Esophagus (tissue), 2 donors: ENCODE measurements around the gene SMYD3. TPM values are rescaled to one million over a fixed set of nuclear protein-coding genes. Genes with fewer than 3 reads are reported as not detected.

Experiments
- H3K27ac ChIP-seq, 2 donors: one replicate each; pipeline ENCODE4 v1.5.1; 2013; ENCODE audit warnings: low read depth in 2 of 2, mild to moderate bottlenecking in 2 of 2, inconsistent platforms in 1 of 2, low read length in 1 of 2, moderate library complexity in 1 of 2
- H3K27me3 ChIP-seq, 2 donors: one replicate each; pipeline ENCODE4 v1.6.1; 2013; ENCODE audit warnings: low read length in 2 of 2, control low read depth in 1 of 2, mild to moderate bottlenecking in 1 of 2; ENCODE audit not compliant: insufficient read depth in 2 of 2, control insufficient read depth in 1 of 2
- H3K36me3 ChIP-seq, 2 donors: one replicate each; pipeline ENCODE4 v1.6.1; 2013; ENCODE audit warnings: low read length in 1 of 2; ENCODE audit not compliant: control insufficient read depth in 2 of 2, insufficient read depth in 2 of 2
- H3K4me1 ChIP-seq, 2 donors: one replicate each; pipeline ENCODE4 v1.6.1; 2013; ENCODE audit warnings: low read length in 1 of 2; ENCODE audit not compliant: control insufficient read depth in 2 of 2, insufficient read depth in 2 of 2
- H3K4me3 ChIP-seq, 2 donors: one replicate each; pipeline ENCODE4 v1.5.1; 2013; ENCODE audit warnings: low read length in 2 of 2, mild to moderate bottlenecking in 2 of 2, low read depth in 1 of 2, moderate library complexity in 1 of 2
- H3K9me3 ChIP-seq, 2 donors: one replicate each; pipeline ENCODE4 v1.6.1; 2013; ENCODE audit warnings: mild to moderate bottlenecking in 2 of 2, low read depth in 1 of 2, low read length in 1 of 2, moderate library complexity in 1 of 2; ENCODE audit not compliant: control insufficient read depth in 2 of 2, insufficient read depth in 1 of 2
- WGBS, 2 donors: extraction: QIAGEN DNeasy Blood & Tissue Kit; methylation state at CpG; one replicate each; pipeline ENCODE4 v1.1.7; 2013; 5-methylcytosine and 5-hydroxymethylcytosine counted together
- polyA plus RNA-seq, 2 donors: library from polyadenylated mRNA; stranded (reverse); fragments of 200-250 nt; gene quantifications; one replicate each; pipeline ENCODE4 v1.2.3, GENCODE V29; 2013
- donor health status: healthy with polysubstance abuse.
- donor health status: Bipolar disorder and iron deficiency.

SMYD3 gene
- polyA plus RNA-seq, 2 donors, result 5.0 to 5.7 TPM

DNA sequence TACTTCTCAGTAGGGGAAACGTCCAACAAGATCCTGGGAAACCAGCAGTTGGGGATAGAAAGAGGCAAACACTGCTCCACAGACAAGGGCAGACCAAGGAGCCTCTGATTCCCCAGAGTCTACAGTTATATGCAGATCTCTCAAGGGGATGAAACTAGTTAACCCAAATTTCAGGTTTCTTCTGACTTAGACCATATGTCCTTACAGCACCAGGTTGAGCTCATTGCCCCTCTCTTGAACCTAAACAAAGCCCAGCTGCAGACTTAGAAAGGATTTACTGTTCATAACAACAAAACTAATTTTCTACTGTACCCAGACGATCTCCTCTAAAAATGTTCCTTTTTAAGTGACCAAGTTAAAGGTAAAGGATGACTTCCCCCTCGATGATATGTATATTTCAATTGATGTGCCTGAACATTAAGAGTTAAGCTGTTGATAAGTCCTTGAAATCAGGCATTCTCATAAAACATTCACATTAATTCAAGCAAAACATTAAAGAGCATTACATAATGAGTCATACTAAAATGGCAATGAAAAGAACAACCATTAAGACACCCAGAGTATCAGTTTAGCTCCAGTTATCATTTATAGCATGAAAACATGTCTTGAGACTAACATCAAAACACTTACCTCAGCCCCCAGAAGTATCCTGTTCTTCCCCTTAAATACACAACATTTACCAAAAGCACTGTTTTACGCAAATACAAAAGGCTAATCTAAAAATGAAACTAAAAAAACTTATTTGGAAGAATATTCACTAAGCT is 24.1 kb downstream of the SMYD3 start:
- Histone ChIP-seq H3K4me3 (no peak overlapping the region), H3K27me3 (no peaks in the 10 kb centered on the region), H3K9me3 (no peaks in the 10 kb centered on the region), H3K36me3 (no peaks in the 10 kb centered on the region), H3K4me1 (peaks cover 0 to 3% of the 10 kb centered on the region in 2 donors), H3K27ac (no peak overlapping the region)
- WGBS, 2 donors, result 27 to 29% methylated on average over 4 of the region's 4 CpGs

GRCh38 chr1:246479061-246479460 is 28.0 kb downstream of the SMYD3 start:
- Histone ChIP-seq H3K27me3 (no peaks in the 10 kb centered on the region), H3K4me1 (peaks cover 0 to 3% of the 10 kb centered on the region in 2 donors), H3K4me3 (no peak overlapping the region), H3K9me3 (no peaks in the 10 kb centered on the region), H3K27ac (no peak overlapping the region), H3K36me3 (no peaks in the 10 kb centered on the region)
- 59 to 73% methylated on average over 2 of the region's 2 CpGs for WGBS, 2 donors

GRCh38 chr1:246477634-246478033 is 29.4 kb downstream of the SMYD3 start:
- Histone ChIP-seq H3K27ac (no peak overlapping the region), H3K36me3 (no peaks in the 10 kb centered on the region), H3K27me3 (no peaks in the 10 kb centered on the region), H3K4me1 (peaks cover 0 to 3% of the 10 kb centered on the region in 2 donors), H3K4me3 (no peak overlapping the region), H3K9me3 (no peaks in the 10 kb centered on the region)
- 80 to 85% methylated on average over 2 of the region's 2 CpGs for WGBS, 2 donors

- no peak overlapping the region for H3K4me3 ChIP-seq
These were observed 30.3 kb downstream of the SMYD3 start for GRCh38 chr1:246476771-246477170.

DNA sequence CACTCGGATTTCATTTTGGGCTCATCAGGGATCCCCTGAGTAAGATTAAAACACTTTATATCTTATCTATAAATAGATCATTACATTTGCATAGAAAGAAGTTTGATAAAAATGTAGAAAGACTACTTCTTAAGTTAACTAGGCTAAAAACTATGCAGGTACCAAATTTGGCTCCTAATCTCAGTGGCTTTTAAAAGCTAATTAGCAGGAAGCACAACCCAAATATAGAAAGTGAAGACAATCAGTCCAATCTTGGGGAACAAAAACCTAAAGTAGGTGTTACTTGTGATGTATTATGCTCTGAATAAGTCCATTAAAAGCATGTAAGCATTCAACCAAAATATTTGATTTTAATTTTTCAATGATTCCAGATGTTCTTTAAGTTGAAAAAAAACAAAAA is 35.4 kb downstream of the SMYD3 start:
- Histone ChIP-seq H3K36me3 (no peaks in the 10 kb centered on the region), H3K9me3 (no peaks in the 10 kb centered on the region), H3K27ac (no peak overlapping the region), H3K4me3 (no peak overlapping the region), H3K4me1 (no peaks in the 10 kb centered on the region), H3K27me3 (no peaks in the 10 kb centered on the region)
- WGBS, 2 donors, result 76 to 83% methylated on average over 1 of the region's 1 CpG

More at GRCh38 chr1:246476771-246477170, 30.3 kb downstream of the SMYD3 start:
- H3K27ac ChIP-seq, result no peak overlapping the region
- 35 to 41% methylated on average over 1 of the region's 1 CpG for WGBS, 2 donors
- H3K4me1 ChIP-seq, result no peaks in the 10 kb centered on the region
- no peaks in the 10 kb centered on the region for H3K9me3 ChIP-seq
- H3K36me3 ChIP-seq, result no peaks in the 10 kb centered on the region
- H3K27me3 ChIP-seq, result no peaks in the 10 kb centered on the region

DNA sequence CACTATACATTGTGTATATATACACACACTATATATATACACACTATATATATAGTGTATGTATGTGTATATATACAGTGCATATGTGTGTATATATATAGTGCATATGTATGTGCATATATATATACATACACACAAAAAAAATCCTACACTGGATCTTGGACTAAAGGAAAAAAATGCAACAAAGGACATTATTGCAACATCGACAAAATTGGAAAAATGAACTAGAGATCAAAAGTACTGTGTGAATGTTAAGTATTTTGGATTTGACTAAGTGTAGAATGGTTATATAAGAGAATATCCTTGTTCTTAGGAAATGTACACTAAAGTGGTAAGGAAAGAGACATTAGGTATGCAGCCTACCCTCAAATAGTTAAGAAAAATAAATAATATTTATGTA is 36.5 kb downstream of the SMYD3 start:
- H3K27ac ChIP-seq, result no peak overlapping the region
- no peaks in the 10 kb centered on the region for H3K9me3 ChIP-seq
- H3K4me1 ChIP-seq, result no peaks in the 10 kb centered on the region
- no peak overlapping the region for H3K4me3 ChIP-seq
- 97% methylated on average over 1 of the region's 1 CpG for WGBS, 2 donors
- H3K36me3 ChIP-seq, result no peaks in the 10 kb centered on the region
- H3K27me3 ChIP-seq, result no peaks in the 10 kb centered on the region

DNA sequence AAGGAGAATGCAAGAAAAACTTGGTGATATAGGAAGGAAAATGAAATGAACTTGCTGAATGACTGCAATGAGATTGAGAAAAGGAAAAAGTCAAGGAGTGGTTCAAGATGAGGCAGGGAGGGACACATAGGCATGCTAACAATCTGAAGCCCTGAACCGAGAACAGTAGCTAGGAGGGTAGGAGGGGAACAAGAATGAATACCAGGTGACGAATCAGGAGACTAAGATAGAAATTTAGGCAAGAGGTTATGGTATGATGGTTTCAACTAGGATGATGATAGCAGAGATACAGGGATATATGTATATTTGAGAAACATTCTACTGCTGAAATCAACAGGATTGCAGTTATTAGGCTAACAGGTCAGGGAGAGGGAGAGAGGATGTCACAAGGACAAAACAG is 44.1 kb downstream of the SMYD3 start:
- no peaks in the 10 kb centered on the region for H3K9me3 ChIP-seq
- WGBS, 2 donors, result 93 to 100% methylated on average over 2 of the region's 2 CpGs
- H3K27ac ChIP-seq, result no peak overlapping the region
- H3K27me3 ChIP-seq, result no peaks in the 10 kb centered on the region
- no peaks in the 10 kb centered on the region for H3K4me1 ChIP-seq
- H3K4me3 ChIP-seq, result no peak overlapping the region
- no peaks in the 10 kb centered on the region for H3K36me3 ChIP-seq

DNA sequence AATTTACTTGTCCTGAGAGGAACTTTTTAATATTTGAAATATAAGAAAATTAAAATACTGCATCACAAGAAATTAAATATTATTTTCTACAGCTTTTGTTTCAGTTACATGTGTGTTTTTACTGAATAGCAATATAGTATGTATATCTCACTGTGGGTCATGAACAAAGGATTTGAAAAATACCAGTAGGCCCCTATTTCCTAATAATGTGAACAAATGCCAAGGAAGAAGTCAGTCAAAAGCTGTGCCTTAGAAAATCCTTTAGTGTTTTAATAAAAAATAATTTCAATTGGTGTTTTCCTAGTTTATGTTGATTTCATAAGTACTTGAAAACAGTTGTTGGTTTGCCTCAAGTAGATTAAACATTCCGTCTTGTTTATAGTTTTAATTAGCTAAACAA is 46.7 kb downstream of the SMYD3 start:
- Histone ChIP-seq H3K4me3 (no peak overlapping the region), H3K36me3 (no peaks in the 10 kb centered on the region), H3K4me1 (no peaks in the 10 kb centered on the region), H3K27ac (no peak overlapping the region), H3K9me3 (no peaks in the 10 kb centered on the region), H3K27me3 (no peaks in the 10 kb centered on the region)
- WGBS, 2 donors, result 78 to 86% methylated on average over 1 of the region's 1 CpG

GRCh38 chr1:246459221-246459620 is 47.9 kb downstream of the SMYD3 start:
- Histone ChIP-seq H3K4me3 (no peak overlapping the region), H3K36me3 (no peaks in the 10 kb centered on the region), H3K27me3 (no peaks in the 10 kb centered on the region), H3K9me3 (no peaks in the 10 kb centered on the region), H3K4me1 (no peaks in the 10 kb centered on the region), H3K27ac (no peak overlapping the region)
- WGBS, 2 donors, result 91 to 93% methylated on average over 14 of the region's 14 CpGs

GRCh38 chr1:246455476-246455875 is 51.6 kb downstream of the SMYD3 start:
- Histone ChIP-seq H3K36me3 (no peaks in the 10 kb centered on the region), H3K9me3 (no peaks in the 10 kb centered on the region), H3K27me3 (no peaks in the 10 kb centered on the region), H3K27ac (no peak overlapping the region), H3K4me3 (no peak overlapping the region), H3K4me1 (no peaks in the 10 kb centered on the region)
- WGBS, 2 donors, result 61 to 67% methylated on average over 1 of the region's 1 CpG
